Heart left ventricle (tissue), 13 donors: ENCODE measurements around the gene DDX10.

Source experiments
- POLR2A ChIP-seq, 2 donors: fragments of 450-650 bp; IDR thresholded peaks; one replicate each; pipeline ENCODE4 v1.6.1; 2017; ENCODE audit warnings: antibody characterized with exemption in 2 of 2, mild to moderate bottlenecking in 2 of 2, moderate library complexity in 2 of 2
- TF ChIP-seq, protein P1 (sequence below), 12 donors: fragments of 200-600 bp; sonication (generic) in 4 of 12; IDR thresholded peaks; one replicate each; pipeline versions ENCODE4 v1.5.0 to v1.8.0; 2018 to 2022; ENCODE audit warnings: antibody characterized with exemption in 12 of 12, mild to moderate bottlenecking in 5 of 12
- donor health status: ischemic (EF 13 %, LVEDD 7.1; RV severe dilation, severe dysfunction).
- donor health status: DM: no; HTN: yes; CAD: no.
- donor health status: DM: no; HTN: no; CAD: no.
- donor health status: ischemic (EF 25% LVEDD 6.9; RV normal size, moderate dysfunction).
- donor health status: ischemic (EF 25% LVEDD 5.7; RV mildly dilated, moderate dysfunction).
- donor health status: ischemic (EF 35%, LVEDD 5.7; RV mildly dilated, moderate dysfunction).
- donor health status: nonischemic (EF 11% LVEDD 7.7; RV severe dilation, severe dysfunction).
- donor health status: DM: yes; HTN: yes; CAD: no.
- donor health status: PGD.
- donor health status: ischemic (EF 29% LVEDD 5.4; RV normal size, mild dysfunction).
- donor health status: nonischemic (EF 23%, LVEDD 6.1; RV moderate dilation, normal function).

- TF ChIP-seq, protein P1, sequence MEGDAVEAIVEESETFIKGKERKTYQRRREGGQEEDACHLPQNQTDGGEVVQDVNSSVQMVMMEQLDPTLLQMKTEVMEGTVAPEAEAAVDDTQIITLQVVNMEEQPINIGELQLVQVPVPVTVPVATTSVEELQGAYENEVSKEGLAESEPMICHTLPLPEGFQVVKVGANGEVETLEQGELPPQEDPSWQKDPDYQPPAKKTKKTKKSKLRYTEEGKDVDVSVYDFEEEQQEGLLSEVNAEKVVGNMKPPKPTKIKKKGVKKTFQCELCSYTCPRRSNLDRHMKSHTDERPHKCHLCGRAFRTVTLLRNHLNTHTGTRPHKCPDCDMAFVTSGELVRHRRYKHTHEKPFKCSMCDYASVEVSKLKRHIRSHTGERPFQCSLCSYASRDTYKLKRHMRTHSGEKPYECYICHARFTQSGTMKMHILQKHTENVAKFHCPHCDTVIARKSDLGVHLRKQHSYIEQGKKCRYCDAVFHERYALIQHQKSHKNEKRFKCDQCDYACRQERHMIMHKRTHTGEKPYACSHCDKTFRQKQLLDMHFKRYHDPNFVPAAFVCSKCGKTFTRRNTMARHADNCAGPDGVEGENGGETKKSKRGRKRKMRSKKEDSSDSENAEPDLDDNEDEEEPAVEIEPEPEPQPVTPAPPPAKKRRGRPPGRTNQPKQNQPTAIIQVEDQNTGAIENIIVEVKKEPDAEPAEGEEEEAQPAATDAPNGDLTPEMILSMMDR (IDR thresholded peaks at IDR 0.05), result no peak
- no peak for TF ChIP-seq POLR2A (IDR thresholded peaks at IDR 0.05)
Observed at GRCh38 chr11:108733479-108734116, 68.7 kb downstream of the DDX10 start.
